SK-N-SH treated with all-trans-retinoic acid at 6 μM for 48 hours (cell line): ENCODE data around the gene ANKFN1.
A peak's percentile ranks its signal among the peaks of the same experiment; 100 is the strongest.

Experiments
- ATAC-seq: fragments of 200-7000 bp; cut with Tn5 transposase; 3 replicates; pipeline ENCODE4 v1.9.1; 2020; ENCODE audit warnings: mild to moderate bottlenecking, moderate library complexity
- ARNTL ChIP-seq: fragments of 450-650 bp; formaldehyde crosslinking; IDR thresholded peaks from 2 replicates; pipeline ENCODE4 v1.5.0; 2020; ENCODE audit warnings: low read depth, mild to moderate bottlenecking, moderate library complexity, borderline replicate concordance
- BACH2 ChIP-seq: fragments of 250-450 bp; sonication (Bioruptor Pico); IDR thresholded peaks from 2 replicates; pipeline ENCODE4 v1.9.0; 2021; ENCODE audit warnings: mild to moderate bottlenecking, borderline replicate concordance
- CSDC2 ChIP-seq: fragments of 250-450 bp; sonication (Bioruptor Pico); IDR thresholded peaks from 2 replicates; pipeline ENCODE4 v1.5.0; 2020; ENCODE audit warnings: mild to moderate bottlenecking, moderate library complexity
- CSRNP3 ChIP-seq: fragments of 250-450 bp; sonication (Bioruptor Pico); IDR thresholded peaks from 2 replicates; pipeline ENCODE4 v1.5.1; 2021; ENCODE audit warnings: mild to moderate bottlenecking, moderate library complexity
- ESRRG ChIP-seq: fragments of 250-450 bp; sonication (Bioruptor Pico); IDR thresholded peaks from 2 replicates; pipeline ENCODE4 v1.6.1; 2021; ENCODE audit warnings: mild to moderate bottlenecking
- GLIS3 ChIP-seq: fragments of 250-450 bp; sonication (Bioruptor Pico); IDR thresholded peaks from 2 replicates; pipeline ENCODE4 v1.5.0; 2020; ENCODE audit warnings: mild to moderate bottlenecking, moderate library complexity
- ISL1 ChIP-seq: fragments of 250-450 bp; sonication (Bioruptor Pico); IDR thresholded peaks from 2 replicates; pipeline ENCODE4 v2.1.2; 2022; ENCODE audit warnings: mild to moderate bottlenecking, moderate library complexity
- OSR1 ChIP-seq: fragments of 250-450 bp; sonication (Bioruptor Pico); IDR thresholded peaks from 2 replicates; pipeline ENCODE4 v1.8.0; 2022; ENCODE audit warnings: moderate library complexity, mild to moderate bottlenecking, inconsistent platforms
- POU6F1 ChIP-seq: fragments of 250-450 bp; sonication (Bioruptor Pico); IDR thresholded peaks from 2 replicates; pipeline ENCODE4 v1.8.0; 2021; ENCODE audit warnings: low read depth, mild to moderate bottlenecking, moderate library complexity, borderline replicate concordance
- PPARA ChIP-seq: fragments of 250-450 bp; sonication (Bioruptor Pico); IDR thresholded peaks from 2 replicates; pipeline ENCODE4 v1.5.0; 2020; ENCODE audit warnings: mild to moderate bottlenecking, borderline replicate concordance
- RARB ChIP-seq: fragments of 250-450 bp; sonication (Bioruptor Pico); IDR thresholded peaks from 2 replicates; pipeline ENCODE4 v1.8.0; 2021; ENCODE audit warnings: mild to moderate bottlenecking, moderate library complexity
- SNAI2 ChIP-seq: fragments of 250-450 bp; sonication (Bioruptor Pico); IDR thresholded peaks from 2 replicates; pipeline ENCODE4 v1.5.0; 2020; ENCODE audit warnings: mild to moderate bottlenecking, moderate library complexity
- TCF4 ChIP-seq: fragments of 250-450 bp; sonication (Bioruptor Pico); IDR thresholded peaks from 2 replicates; pipeline ENCODE4 v1.8.0; 2021; ENCODE audit warnings: mild to moderate bottlenecking, moderate library complexity, borderline replicate concordance
- TOX ChIP-seq: fragments of 250-450 bp; sonication (Bioruptor Pico); IDR thresholded peaks from 2 replicates; pipeline ENCODE4 v1.8.0; 2021; ENCODE audit warnings: mild to moderate bottlenecking, moderate library complexity, borderline replicate concordance
- TSHZ2 ChIP-seq: fragments of 250-450 bp; sonication (Bioruptor Pico); IDR thresholded peaks from 2 replicates; pipeline ENCODE4 v1.5.0; 2020; ENCODE audit warnings: mild to moderate bottlenecking, moderate library complexity
- ZC3H10 ChIP-seq: fragments of 250-450 bp; sonication (Bioruptor Pico); IDR thresholded peaks from 2 replicates; pipeline ENCODE4 v1.5.1; 2021; ENCODE audit warnings: mild to moderate bottlenecking, moderate library complexity
- ZFP3 ChIP-seq: fragments of 250-450 bp; sonication (Bioruptor Pico); IDR thresholded peaks from 2 replicates; pipeline ENCODE4 v1.5.0; 2020; ENCODE audit warnings: mild to moderate bottlenecking, moderate library complexity
- ZFP30 ChIP-seq: fragments of 450-650 bp; formaldehyde crosslinking; IDR thresholded peaks from 2 replicates; pipeline ENCODE4 v1.5.0; 2022; ENCODE audit warnings: mild to moderate bottlenecking, moderate library complexity
- ZNF565 ChIP-seq: fragments of 450-650 bp; formaldehyde crosslinking; conservative IDR thresholded peaks from 2 replicates; pipeline ENCODE4 v1.5.0; 2020; ENCODE audit warnings: low read depth, mild to moderate bottlenecking, moderate library complexity
- ZNF70 ChIP-seq: fragments of 450-650 bp; formaldehyde crosslinking; IDR thresholded peaks from 2 replicates; pipeline ENCODE4 v1.5.0; 2020; ENCODE audit warnings: mild to moderate bottlenecking, moderate library complexity
- ZNF8 ChIP-seq: fragments of 450-650 bp; formaldehyde crosslinking; IDR thresholded peaks from 2 replicates; pipeline ENCODE4 v1.5.0; 2020; ENCODE audit warnings: mild to moderate bottlenecking, moderate library complexity
- TF ChIP-seq, protein P1 (sequence below): fragments of 250-450 bp; sonication (Bioruptor Pico); IDR thresholded peaks from 2 replicates; pipeline ENCODE4 v1.8.0; 2020; ENCODE audit warnings: mild to moderate bottlenecking, moderate library complexity, borderline replicate concordance
- TF ChIP-seq, protein P2 (sequence below): fragments of 250-450 bp; sonication (Bioruptor Pico); IDR thresholded peaks from 2 replicates; pipeline ENCODE4 v1.5.1; 2020; ENCODE audit warnings: low read depth, mild to moderate bottlenecking, moderate library complexity

Gene ANKFN1

GRCh38 chr17:56158915-56159825 is 5.9 kb downstream of the ANKFN1 start:
- TF ChIP-seq ZFP30 (CRISPR knock-in tag), result no peak
- no peak for TF ChIP-seq BACH2
- no peak for TF ChIP-seq ZFP3 (CRISPR knock-in tag)
- no peak for TF ChIP-seq TOX (CRISPR knock-in tag)
- TF ChIP-seq GLIS3 (CRISPR knock-in tag), result no peak
- no peak for TF ChIP-seq ZC3H10 (CRISPR knock-in tag)
- no peak for TF ChIP-seq CSDC2
- TF ChIP-seq PPARA (CRISPR knock-in tag), result no peak
- TF ChIP-seq, protein P1, sequence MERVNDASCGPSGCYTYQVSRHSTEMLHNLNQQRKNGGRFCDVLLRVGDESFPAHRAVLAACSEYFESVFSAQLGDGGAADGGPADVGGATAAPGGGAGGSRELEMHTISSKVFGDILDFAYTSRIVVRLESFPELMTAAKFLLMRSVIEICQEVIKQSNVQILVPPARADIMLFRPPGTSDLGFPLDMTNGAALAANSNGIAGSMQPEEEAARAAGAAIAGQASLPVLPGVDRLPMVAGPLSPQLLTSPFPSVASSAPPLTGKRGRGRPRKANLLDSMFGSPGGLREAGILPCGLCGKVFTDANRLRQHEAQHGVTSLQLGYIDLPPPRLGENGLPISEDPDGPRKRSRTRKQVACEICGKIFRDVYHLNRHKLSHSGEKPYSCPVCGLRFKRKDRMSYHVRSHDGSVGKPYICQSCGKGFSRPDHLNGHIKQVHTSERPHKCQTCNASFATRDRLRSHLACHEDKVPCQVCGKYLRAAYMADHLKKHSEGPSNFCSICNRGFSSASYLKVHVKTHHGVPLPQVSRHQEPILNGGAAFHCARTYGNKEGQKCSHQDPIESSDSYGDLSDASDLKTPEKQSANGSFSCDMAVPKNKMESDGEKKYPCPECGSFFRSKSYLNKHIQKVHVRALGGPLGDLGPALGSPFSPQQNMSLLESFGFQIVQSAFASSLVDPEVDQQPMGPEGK (CRISPR knock-in tag), result no peak
- TF ChIP-seq ESRRG (CRISPR knock-in tag), result no peak
- TF ChIP-seq ZNF565, result no peak
- TF ChIP-seq, protein P2, sequence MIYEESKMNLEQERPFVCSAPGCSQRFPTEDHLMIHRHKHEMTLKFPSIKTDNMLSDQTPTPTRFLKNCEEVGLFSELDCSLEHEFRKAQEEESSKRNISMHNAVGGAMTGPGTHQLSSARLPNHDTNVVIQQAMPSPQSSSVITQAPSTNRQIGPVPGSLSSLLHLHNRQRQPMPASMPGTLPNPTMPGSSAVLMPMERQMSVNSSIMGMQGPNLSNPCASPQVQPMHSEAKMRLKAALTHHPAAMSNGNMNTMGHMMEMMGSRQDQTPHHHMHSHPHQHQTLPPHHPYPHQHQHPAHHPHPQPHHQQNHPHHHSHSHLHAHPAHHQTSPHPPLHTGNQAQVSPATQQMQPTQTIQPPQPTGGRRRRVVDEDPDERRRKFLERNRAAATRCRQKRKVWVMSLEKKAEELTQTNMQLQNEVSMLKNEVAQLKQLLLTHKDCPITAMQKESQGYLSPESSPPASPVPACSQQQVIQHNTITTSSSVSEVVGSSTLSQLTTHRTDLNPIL (CRISPR knock-in tag), result no peak
- TF ChIP-seq CSRNP3 (CRISPR knock-in tag), result no peak
- TF ChIP-seq RARB (CRISPR knock-in tag), result no peak
- TF ChIP-seq POU6F1, result no peak
- TF ChIP-seq TCF4, result no peak
- TF ChIP-seq ISL1 (CRISPR knock-in tag), result no peak
- no peak for TF ChIP-seq TSHZ2 (CRISPR knock-in tag)
- no peak for TF ChIP-seq ZNF8 (CRISPR knock-in tag)
- no peak for ATAC-seq

- TF ChIP-seq SNAI2 (CRISPR knock-in tag) (no peak), ZC3H10 (CRISPR knock-in tag) (no peak), ZNF8 (CRISPR knock-in tag) (no peak), OSR1 (no peak), GLIS3 (CRISPR knock-in tag) (no peak), ZNF70 (CRISPR knock-in tag) (no peak), RARB (CRISPR knock-in tag) (no peak), ZNF565 (no peak), ESRRG (CRISPR knock-in tag) (no peak), BACH2 (no peak), ZFP3 (CRISPR knock-in tag) (no peak), TCF4 (no peak), ARNTL (CRISPR knock-in tag) (no peak), PPARA (CRISPR knock-in tag) (no peak), POU6F1 (no peak), ZFP30 (CRISPR knock-in tag) (no peak)
- ATAC-seq, result peak; percentile 21; the same call in 1 of the 3 replicates
These were observed 6.6 kb downstream of the ANKFN1 start for GRCh38 chr17:56159826-56160380.
